ENCODE data around the gene ANK3.

The ANK3 gene

DNA sequence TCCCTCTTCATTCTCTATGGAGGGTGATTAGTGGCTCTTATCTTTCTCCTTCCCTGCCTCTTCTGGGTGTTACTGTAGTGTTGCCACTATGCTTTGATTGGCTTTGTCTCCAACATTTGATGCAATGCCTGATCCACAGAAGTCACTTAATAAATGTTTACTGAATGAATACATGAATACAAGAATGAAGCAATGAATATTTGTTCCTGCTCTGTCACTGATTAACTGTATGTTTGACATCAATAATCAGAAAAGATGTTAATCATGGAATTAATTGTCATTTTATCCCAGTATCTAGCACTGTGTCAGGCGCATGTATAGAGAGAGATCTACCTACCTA lies 4.3 kb downstream of the ANK3 start:
- Histone ChIP-seq H2BK12ac (ENCODE audit: low read length) (no peak overlapping the region), H3K4ac (ENCODE audit: low read depth, low read length) (no peak overlapping the region), H2BK120ac (ENCODE audit: insufficient read depth, low read length, poor library complexity) (no peak overlapping the region), H2BK5ac (ENCODE audit: low read depth, low read length, poor library complexity) (no peak overlapping the region), H3K18ac (ENCODE audit: low read length) (no peak overlapping the region), H3K79me2 (ENCODE audit: control insufficient read depth, insufficient read depth, low read length, poor library complexity) (no peaks in the 10 kb centered on the region), H4K91ac (ENCODE audit: low read depth, low read length) (no peak overlapping the region), H3K4me1 (ENCODE audit: control insufficient read depth in 1 of 2, insufficient read depth in 2 of 2, low read length in 2 of 2) (peaks cover 0 to 6% of the 10 kb centered on the region in 2 experiments), H3K9ac (ENCODE audit: low read length) (no peak overlapping the region), H3K79me1 (ENCODE audit: low read length) (no peaks in the 10 kb centered on the region), H3K23ac (ENCODE audit: low read length) (no peak overlapping the region), H2AK5ac (ENCODE audit: low read length) (no peak overlapping the region), H3K27ac (ENCODE audit: low read depth, low read length) (no peak overlapping the region), H3K4me3 (ENCODE audit: low read depth, low read length) (no peak overlapping the region), H3K36me3 (ENCODE audit: control insufficient read depth in 1 of 2, insufficient read depth in 2 of 2, low read length in 2 of 2) (no peaks in the 10 kb centered on the region), H3K27me3 (ENCODE audit: insufficient read depth, low read length) (no peaks in the 10 kb centered on the region), H4K12ac (ENCODE audit: low read depth, low read length) (no peak overlapping the region), H3K14ac (ENCODE audit: low read length) (no peak overlapping the region), H3K4me2 (ENCODE audit: low read length) (no peak overlapping the region), H3K9me3 (ENCODE audit: insufficient read depth, low read depth, low read length) (no peaks in the 10 kb centered on the region), H4K8ac (ENCODE audit: low read depth, low read length) (no peak overlapping the region), H2AFZ (ENCODE audit: insufficient read depth, low read length, poor library complexity) (no peak overlapping the region)
- WGBS (ENCODE audit: extremely low coverage, insufficient coverage, insufficient read length), result no CpG with 5 or more reads among the region's 1 CpG
- DNase-seq, result no peak

DNA sequence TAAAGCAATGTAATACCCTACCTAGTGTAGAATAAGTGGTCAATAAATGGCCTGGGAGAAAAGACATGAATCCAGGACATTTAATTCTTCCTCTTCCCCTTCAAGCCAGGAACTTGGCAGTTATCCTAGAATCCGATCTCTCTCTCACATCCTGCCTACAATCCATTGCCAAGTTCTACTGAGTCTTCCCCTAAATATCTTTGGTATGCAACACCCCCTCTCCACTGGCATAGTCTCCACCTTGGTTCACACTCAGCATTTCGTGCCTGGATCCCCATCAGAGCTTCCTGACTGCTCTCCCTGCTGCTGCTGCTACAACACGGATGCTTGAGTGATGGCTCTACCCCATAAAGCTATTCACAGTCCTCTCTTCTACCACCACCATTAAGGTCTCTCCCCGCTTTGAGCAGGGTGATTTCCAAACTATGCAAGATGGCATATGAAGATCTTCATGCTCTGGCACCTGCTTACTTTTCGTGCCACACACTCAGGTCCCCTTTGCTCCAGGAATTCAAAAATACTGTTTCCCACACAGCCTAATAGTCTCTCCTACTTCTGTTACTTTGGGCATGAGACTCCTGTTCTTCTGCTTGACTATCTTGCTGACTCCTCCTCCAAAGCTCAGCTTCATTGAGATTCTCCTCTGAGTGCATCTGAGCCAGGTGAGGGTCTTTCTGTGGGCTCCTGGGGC lies 4.8 kb downstream of the ANK3 start:
- no peak overlapping the region for H2BK120ac ChIP-seq (ENCODE audit: insufficient read depth, low read length, poor library complexity)
- no peak overlapping the region for H3K27ac ChIP-seq (ENCODE audit: low read depth, low read length)
- H3K4me2 ChIP-seq (ENCODE audit: low read length), result no peak overlapping the region
- H3K14ac ChIP-seq (ENCODE audit: low read length), result no peak overlapping the region
- no peaks in the 10 kb centered on the region for H3K79me2 ChIP-seq (ENCODE audit: control insufficient read depth, insufficient read depth, low read length, poor library complexity)
- H2AFZ ChIP-seq (ENCODE audit: insufficient read depth, low read length, poor library complexity), result no peak overlapping the region
- no peak overlapping the region for H4K8ac ChIP-seq (ENCODE audit: low read depth, low read length)
- no peaks in the 10 kb centered on the region for H3K79me1 ChIP-seq (ENCODE audit: low read length)
- no peak overlapping the region for H4K91ac ChIP-seq (ENCODE audit: low read depth, low read length)
- no peak overlapping the region for H3K4me3 ChIP-seq (ENCODE audit: low read depth, low read length)
- H3K4me1 ChIP-seq (ENCODE audit: control insufficient read depth in 1 of 2, insufficient read depth in 2 of 2, low read length in 2 of 2), result peaks cover 0 to 6% of the 10 kb centered on the region in 2 experiments
- no peak overlapping the region for H2BK12ac ChIP-seq (ENCODE audit: low read length)
- H3K9ac ChIP-seq (ENCODE audit: low read length), result no peak overlapping the region
- no peak for DNase-seq
- H3K9me3 ChIP-seq (ENCODE audit: insufficient read depth, low read depth, low read length), result no peaks in the 10 kb centered on the region
- H2AK5ac ChIP-seq (ENCODE audit: low read length), result no peak overlapping the region
- H3K23ac ChIP-seq (ENCODE audit: low read length), result no peak overlapping the region
- no peak overlapping the region for H3K18ac ChIP-seq (ENCODE audit: low read length)
- no peaks in the 10 kb centered on the region for H3K27me3 ChIP-seq (ENCODE audit: insufficient read depth, low read length)
- H2BK5ac ChIP-seq (ENCODE audit: low read depth, low read length, poor library complexity), result no peak overlapping the region
- WGBS (ENCODE audit: extremely low coverage, insufficient coverage, insufficient read length), result no CpG with 5 or more reads among the region's 5 CpGs
- no peak overlapping the region for H4K12ac ChIP-seq (ENCODE audit: low read depth, low read length)
- no peak overlapping the region for H3K4ac ChIP-seq (ENCODE audit: low read depth, low read length)
- no peaks in the 10 kb centered on the region for H3K36me3 ChIP-seq (ENCODE audit: control insufficient read depth in 1 of 2, insufficient read depth in 2 of 2, low read length in 2 of 2)

DNA sequence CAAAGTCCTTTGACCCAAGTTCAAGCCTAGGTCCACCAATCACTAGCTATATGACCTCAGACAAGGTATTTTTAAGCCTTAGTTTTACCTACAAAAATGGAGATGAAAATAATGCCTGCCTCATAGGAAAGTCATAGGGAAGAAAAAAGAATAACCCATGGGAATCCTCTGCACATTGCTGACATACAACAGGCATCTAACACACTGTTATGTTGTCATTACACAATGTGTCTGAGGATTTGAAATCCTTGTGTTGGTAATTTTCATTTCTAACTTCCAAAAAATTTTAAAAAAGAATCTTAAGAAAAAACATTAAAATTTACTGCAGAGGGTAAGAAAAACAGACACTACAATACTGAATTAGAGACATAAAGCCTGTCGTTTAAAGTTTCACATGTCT lies 5.7 kb downstream of the ANK3 start:
- H3K14ac ChIP-seq (ENCODE audit: low read length), result no peak overlapping the region
- H3K36me3 ChIP-seq (ENCODE audit: control insufficient read depth in 1 of 2, insufficient read depth in 2 of 2, low read length in 2 of 2), result no peaks in the 10 kb centered on the region
- no peak overlapping the region for H2BK12ac ChIP-seq (ENCODE audit: low read length)
- no peak overlapping the region for H2AFZ ChIP-seq (ENCODE audit: insufficient read depth, low read length, poor library complexity)
- no peak overlapping the region for H3K4me3 ChIP-seq (ENCODE audit: low read depth, low read length)
- H2BK5ac ChIP-seq (ENCODE audit: low read depth, low read length, poor library complexity), result no peak overlapping the region
- no peak overlapping the region for H2BK120ac ChIP-seq (ENCODE audit: insufficient read depth, low read length, poor library complexity)
- no peaks in the 10 kb centered on the region for H3K9me3 ChIP-seq (ENCODE audit: insufficient read depth, low read depth, low read length)
- no peak overlapping the region for H4K91ac ChIP-seq (ENCODE audit: low read depth, low read length)
- H3K18ac ChIP-seq (ENCODE audit: low read length), result no peak overlapping the region
- WGBS (ENCODE audit: extremely low coverage, insufficient coverage, insufficient read length), result no CpG with 5 or more reads among the region's 1 CpG
- peaks cover 0 to 6% of the 10 kb centered on the region in 2 experiments for H3K4me1 ChIP-seq (ENCODE audit: control insufficient read depth in 1 of 2, insufficient read depth in 2 of 2, low read length in 2 of 2)
- H3K27me3 ChIP-seq (ENCODE audit: insufficient read depth, low read length), result no peaks in the 10 kb centered on the region
- H3K79me1 ChIP-seq (ENCODE audit: low read length), result no peaks in the 10 kb centered on the region
- H3K79me2 ChIP-seq (ENCODE audit: control insufficient read depth, insufficient read depth, low read length, poor library complexity), result no peaks in the 10 kb centered on the region
- H2AK5ac ChIP-seq (ENCODE audit: low read length), result no peak overlapping the region
- H4K8ac ChIP-seq (ENCODE audit: low read depth, low read length), result no peak overlapping the region
- no peak overlapping the region for H4K12ac ChIP-seq (ENCODE audit: low read depth, low read length)
- no peak for DNase-seq
- no peak overlapping the region for H3K23ac ChIP-seq (ENCODE audit: low read length)
- H3K4me2 ChIP-seq (ENCODE audit: low read length), result no peak overlapping the region
- no peak overlapping the region for H3K9ac ChIP-seq (ENCODE audit: low read length)
- no peak overlapping the region for H3K27ac ChIP-seq (ENCODE audit: low read depth, low read length)
- no peak overlapping the region for H3K4ac ChIP-seq (ENCODE audit: low read depth, low read length)

- Histone ChIP-seq H2BK120ac (ENCODE audit: insufficient read depth, low read length, poor library complexity) (no peak overlapping the region), H3K18ac (ENCODE audit: low read length) (no peak overlapping the region), H4K91ac (ENCODE audit: low read depth, low read length) (no peak overlapping the region), H3K36me3 (ENCODE audit: control insufficient read depth in 1 of 2, insufficient read depth in 2 of 2, low read length in 2 of 2) (no peaks in the 10 kb centered on the region), H3K79me1 (ENCODE audit: low read length) (no peaks in the 10 kb centered on the region), H4K12ac (ENCODE audit: low read depth, low read length) (no peak overlapping the region), H3K27me3 (ENCODE audit: insufficient read depth, low read length) (no peaks in the 10 kb centered on the region), H2AK5ac (ENCODE audit: low read length) (no peak overlapping the region), H3K4me1 (ENCODE audit: control insufficient read depth in 1 of 2, insufficient read depth in 2 of 2, low read length in 2 of 2) (peaks cover 0 to 4% of the 10 kb centered on the region in 2 experiments), H3K4me3 (ENCODE audit: low read depth, low read length) (no peak overlapping the region), H3K23ac (ENCODE audit: low read length) (no peak overlapping the region), H3K4me2 (ENCODE audit: low read length) (no peak overlapping the region), H3K9me3 (ENCODE audit: insufficient read depth, low read depth, low read length) (no peaks in the 10 kb centered on the region), H3K14ac (ENCODE audit: low read length) (no peak overlapping the region), H4K8ac (ENCODE audit: low read depth, low read length) (no peak overlapping the region), H2BK12ac (ENCODE audit: low read length) (no peak overlapping the region), H3K79me2 (ENCODE audit: control insufficient read depth, insufficient read depth, low read length, poor library complexity) (no peaks in the 10 kb centered on the region), H3K27ac (ENCODE audit: low read depth, low read length) (no peak overlapping the region), H2AFZ (ENCODE audit: insufficient read depth, low read length, poor library complexity) (no peak overlapping the region), H3K4ac (ENCODE audit: low read depth, low read length) (no peak overlapping the region), H3K9ac (ENCODE audit: low read length) (no peak overlapping the region), H2BK5ac (ENCODE audit: low read depth, low read length, poor library complexity) (no peak overlapping the region)
- no CpG with 5 or more reads among the region's 1 CpG for WGBS (ENCODE audit: extremely low coverage, insufficient coverage, insufficient read length)
- DNase-seq, result peak; percentile 18 to 69
Observed at GRCh38 chr10:60382946-60383681, 6.6 kb downstream of the ANK3 start.

Measured in trophoblast cell (in vitro differentiated cells and primary cell).